Muscle layer of duodenum (tissue), 2 donors: ENCODE measurements around the gene FAM193A.

Experiments
- H3K27ac ChIP-seq: one replicate; pipeline ENCODE4 v1.7.0; 2013; ENCODE audit warnings: mild to moderate bottlenecking, low read length
- H3K27me3 ChIP-seq: one replicate; pipeline ENCODE4 v1.7.0; 2013; ENCODE audit warnings: low read depth, mild to moderate bottlenecking, control low read depth, low read length
- H3K36me3 ChIP-seq, 2 donors: one replicate each; pipeline ENCODE4 v1.7.0; 2013; ENCODE audit warnings: low read length in 2 of 2, control low read depth in 1 of 2, mild to moderate bottlenecking in 1 of 2; ENCODE audit not compliant: insufficient read depth in 2 of 2, control insufficient read depth in 1 of 2
- H3K4me1 ChIP-seq, 2 donors: one replicate each; pipeline ENCODE4 v1.7.0; 2013; ENCODE audit warnings: low read length in 2 of 2, mild to moderate bottlenecking in 2 of 2, control low read depth in 1 of 2, moderate library complexity in 1 of 2; ENCODE audit not compliant: insufficient read depth in 2 of 2, control insufficient read depth in 1 of 2
- H3K4me3 ChIP-seq, 2 donors: one replicate each; pipeline ENCODE4 v1.7.0; 2013; ENCODE audit warnings: low read length in 2 of 2, low read depth in 1 of 2, mild to moderate bottlenecking in 1 of 2
- H3K9me3 ChIP-seq, 2 donors: one replicate each; pipeline ENCODE4 v1.7.0; 2013; ENCODE audit warnings: low read length in 2 of 2, control low read depth in 1 of 2, mild to moderate bottlenecking in 1 of 2; ENCODE audit not compliant: control insufficient read depth in 1 of 2
- donor health status: healthy.

The FAM193A gene

DNA sequence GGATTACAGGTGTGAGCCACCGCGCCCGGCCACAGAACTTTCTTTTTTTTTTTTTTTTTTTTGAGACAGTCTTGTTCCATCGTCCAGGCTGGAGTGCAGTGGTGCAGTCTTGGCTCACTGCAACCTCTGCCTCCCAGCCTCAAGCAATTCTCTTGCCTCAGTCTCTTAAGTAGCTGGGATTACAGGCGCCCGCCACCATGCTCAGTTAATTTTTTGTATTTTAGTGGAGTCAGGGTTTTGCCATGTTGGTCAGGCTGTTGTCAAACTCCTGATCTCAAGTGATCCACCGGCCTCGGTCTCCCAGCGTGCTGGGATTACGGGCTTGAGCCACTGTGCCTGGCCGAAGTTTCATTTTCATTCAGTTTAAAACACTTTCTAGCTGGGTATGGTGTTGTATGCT, 16.4 kb downstream of the FAM193A start:
- Histone ChIP-seq H3K27ac (no peak overlapping the region), H3K9me3 (no peaks in the 10 kb centered on the region), H3K4me3 (no peak overlapping the region), H3K36me3 (no peaks in the 10 kb centered on the region), H3K27me3 (no peaks in the 10 kb centered on the region), H3K4me1 (no peaks in the 10 kb centered on the region)

DNA sequence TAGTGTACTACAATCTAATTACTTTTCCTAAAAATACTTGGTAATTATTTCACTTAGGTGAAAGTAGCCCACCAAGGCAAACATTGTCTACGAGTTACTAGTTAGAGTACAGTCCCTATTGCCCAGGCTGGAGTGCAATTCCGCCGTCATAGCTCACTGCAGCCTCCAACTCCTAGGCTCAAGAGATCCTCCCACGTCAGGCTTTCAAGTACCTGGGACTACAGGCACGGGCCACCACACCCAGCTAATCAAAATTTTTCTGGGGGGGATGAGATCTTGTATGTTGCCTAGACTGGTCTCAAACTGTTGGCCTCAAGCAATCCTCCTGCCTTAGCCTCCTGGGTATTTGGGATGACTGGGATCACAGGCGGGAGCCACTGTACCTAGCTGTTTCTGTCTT, 21.9 kb downstream of the FAM193A start:
- Histone ChIP-seq H3K4me3 (no peak overlapping the region), H3K27me3 (no peaks in the 10 kb centered on the region), H3K4me1 (peaks cover 0 to 9% of the 10 kb centered on the region in 2 donors), H3K27ac (no peak overlapping the region), H3K36me3 (no peaks in the 10 kb centered on the region), H3K9me3 (no peaks in the 10 kb centered on the region)

GRCh38 chr4:2560167-2560566, 23.7 kb downstream of the FAM193A start:
- Histone ChIP-seq H3K4me3 (no peak overlapping the region), H3K27me3 (no peaks in the 10 kb centered on the region), H3K36me3 (no peaks in the 10 kb centered on the region), H3K27ac (no peak overlapping the region), H3K4me1 (peaks cover 0 to 9% of the 10 kb centered on the region in 2 donors), H3K9me3 (no peaks in the 10 kb centered on the region)

GRCh38 chr4:2565533-2565932, 29.1 kb downstream of the FAM193A start:
- Histone ChIP-seq H3K36me3 (no peaks in the 10 kb centered on the region), H3K9me3 (no peaks in the 10 kb centered on the region), H3K4me3 (no peak overlapping the region), H3K27ac (no peak overlapping the region), H3K4me1 (peaks cover 6 to 8% of the 10 kb centered on the region in 2 donors), H3K27me3 (no peaks in the 10 kb centered on the region)

- no peaks in the 10 kb centered on the region for H3K27me3 ChIP-seq
- H3K9me3 ChIP-seq, result no peaks in the 10 kb centered on the region
- no peaks in the 10 kb centered on the region for H3K36me3 ChIP-seq
- H3K27ac ChIP-seq, result no peak overlapping the region
- H3K4me1 ChIP-seq, result peaks cover 17 to 27% of the 10 kb centered on the region in 2 donors
- no peak overlapping the region for H3K4me3 ChIP-seq
Measured at GRCh38 chr4:2570036-2570435, 33.6 kb downstream of the FAM193A start.

DNA sequence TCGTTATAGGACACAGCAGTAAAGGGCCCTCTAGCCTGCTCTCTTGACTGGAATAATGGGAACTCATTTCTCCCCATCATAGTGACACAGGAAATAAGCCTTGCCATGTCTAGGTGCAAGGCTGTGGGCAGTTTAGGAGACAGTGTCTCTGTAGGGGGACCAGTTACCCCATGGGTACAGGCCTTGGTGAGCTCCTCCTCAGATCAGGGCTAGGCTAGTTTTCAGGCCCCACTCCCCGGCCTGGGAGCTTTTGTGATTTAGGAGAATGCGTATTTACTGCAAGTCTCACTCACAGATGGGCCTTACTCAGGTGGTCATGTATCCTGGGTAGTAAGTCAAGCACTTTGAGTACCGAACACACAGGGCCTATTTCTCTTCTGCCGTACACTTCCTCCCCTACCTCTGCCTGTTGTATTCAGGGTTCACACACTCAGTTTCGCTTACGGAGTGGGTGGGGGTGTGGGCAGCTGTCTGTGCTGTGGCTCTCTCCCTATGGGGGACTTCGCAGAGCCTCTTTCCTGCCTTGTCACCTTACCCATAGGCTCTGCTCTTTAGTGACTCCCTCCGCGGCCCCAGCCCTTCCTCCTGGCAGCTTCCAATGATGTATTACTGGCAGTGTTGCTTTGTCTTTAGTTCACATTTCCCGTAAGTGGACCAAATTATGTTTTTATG, 34.2 kb downstream of the FAM193A start:
- Histone ChIP-seq H3K4me1 (peaks cover 17 to 27% of the 10 kb centered on the region in 2 donors), H3K27ac (no peak overlapping the region), H3K9me3 (no peaks in the 10 kb centered on the region), H3K4me3 (no peak overlapping the region), H3K36me3 (no peaks in the 10 kb centered on the region), H3K27me3 (no peaks in the 10 kb centered on the region)

DNA sequence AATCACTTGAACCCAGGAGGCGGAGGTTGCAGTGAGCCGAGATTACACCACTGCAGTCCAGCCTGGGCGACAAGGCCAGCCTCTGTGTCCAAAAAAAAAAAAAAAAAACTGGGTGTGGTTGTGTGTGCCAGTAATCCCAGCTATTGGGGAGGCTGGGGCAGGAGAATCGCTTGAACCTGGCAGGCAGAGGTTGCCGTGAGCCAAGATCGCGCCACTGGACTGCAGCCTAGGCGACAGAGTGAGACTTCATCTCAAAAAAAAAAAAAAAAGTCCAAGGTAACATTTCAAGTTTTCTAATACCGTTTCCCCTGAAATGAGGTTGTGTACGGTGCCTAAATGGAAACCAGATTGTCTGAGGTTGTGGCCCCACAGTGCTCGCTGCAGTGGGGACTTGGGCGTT, 35.6 kb downstream of the FAM193A start:
- no peaks in the 10 kb centered on the region for H3K36me3 ChIP-seq
- no peak overlapping the region for H3K27ac ChIP-seq
- no peak overlapping the region for H3K4me3 ChIP-seq
- H3K9me3 ChIP-seq, result no peaks in the 10 kb centered on the region
- H3K4me1 ChIP-seq, result peaks cover 17 to 27% of the 10 kb centered on the region in 2 donors
- H3K27me3 ChIP-seq, result no peaks in the 10 kb centered on the region

- Histone ChIP-seq H3K36me3 (no peaks in the 10 kb centered on the region), H3K9me3 (no peaks in the 10 kb centered on the region), H3K27me3 (no peaks in the 10 kb centered on the region), H3K4me1 (peaks cover 17 to 27% of the 10 kb centered on the region in 2 donors), H3K4me3 (no peak overlapping the region), H3K27ac (no peak overlapping the region)
Measured at GRCh38 chr4:2572866-2573265, 36.4 kb downstream of the FAM193A start.

- H3K4me3 ChIP-seq, result no peak overlapping the region
- no peaks in the 10 kb centered on the region for H3K9me3 ChIP-seq
- no peaks in the 10 kb centered on the region for H3K36me3 ChIP-seq
- H3K27ac ChIP-seq, result no peak overlapping the region
- H3K27me3 ChIP-seq, result no peaks in the 10 kb centered on the region
- peaks cover 17 to 27% of the 10 kb centered on the region in 2 donors for H3K4me1 ChIP-seq
Measured at GRCh38 chr4:2574009-2574408, 37.6 kb downstream of the FAM193A start.

- no peak overlapping the region for H3K27ac ChIP-seq
- no peaks in the 10 kb centered on the region for H3K27me3 ChIP-seq
- peaks cover 17 to 27% of the 10 kb centered on the region in 2 donors for H3K4me1 ChIP-seq
- no peak overlapping the region for H3K4me3 ChIP-seq
- peaks cover 0 to 1% of the 10 kb centered on the region in 2 donors for H3K36me3 ChIP-seq
- H3K9me3 ChIP-seq, result no peaks in the 10 kb centered on the region
Measured at GRCh38 chr4:2574863-2575262, 38.4 kb downstream of the FAM193A start.

DNA sequence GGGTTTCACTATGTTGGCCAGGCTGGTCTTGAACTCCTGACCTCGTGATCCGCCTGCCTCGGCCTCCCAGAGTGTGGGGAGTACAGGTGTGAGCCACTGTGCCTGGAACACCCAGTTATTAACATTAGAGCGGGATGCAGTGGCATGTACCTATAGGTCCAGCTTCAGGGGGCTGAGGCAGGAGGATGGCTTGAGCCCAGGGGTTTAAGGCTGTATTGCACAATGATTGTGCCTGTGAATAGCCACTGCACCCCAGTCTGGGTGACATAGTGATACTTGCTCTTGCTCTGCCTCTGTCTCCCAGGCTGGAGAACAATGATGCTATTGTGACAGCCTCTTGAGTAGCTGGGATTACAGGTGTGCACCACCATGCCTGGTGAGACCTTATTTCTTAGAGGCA, 39.8 kb downstream of the FAM193A start:
- no peaks in the 10 kb centered on the region for H3K9me3 ChIP-seq
- no peak overlapping the region for H3K27ac ChIP-seq
- no peaks in the 10 kb centered on the region for H3K27me3 ChIP-seq
- peaks cover 0 to 3% of the 10 kb centered on the region in 2 donors for H3K36me3 ChIP-seq
- H3K4me1 ChIP-seq, result peaks cover 4 to 17% of the 10 kb centered on the region in 2 donors
- H3K4me3 ChIP-seq, result no peak overlapping the region

GRCh38 chr4:2578106-2578505, 41.7 kb downstream of the FAM193A start:
- Histone ChIP-seq H3K4me1 (peaks cover 0 to 16% of the 10 kb centered on the region in 2 donors), H3K27me3 (no peaks in the 10 kb centered on the region), H3K36me3 (peaks cover 0 to 3% of the 10 kb centered on the region in 2 donors), H3K4me3 (no peak overlapping the region), H3K9me3 (no peaks in the 10 kb centered on the region), H3K27ac (no peak overlapping the region)
